GM21526 (cell line): ENCODE measurements around the gene TMEM243.
"Not testable (repeated sequence)": the region's sequence is repeated elsewhere in the genome, so short reads cannot be mapped to it uniquely, and the experiment has no call there.

Experiments used
- ATAC-seq: cut with Tn5 transposase; IDR thresholded peaks from one replicate; pipeline ENCODE4 v1.9.1; 2021; ENCODE audit warnings: moderate library complexity; ENCODE audit not compliant: unreplicated experiment, low FRiP score

Gene TMEM243

GRCh38 chr7:87219545-87220025 is at the start of gene TMEM243:
TMEM243 (minus strand) TSS chr7:87219732; CDS start chr7:87219503, 229 bp downstream.
- peak; percentile 50 for ATAC-seq

GRCh38 chr7:87267239-87267900 is 47.8 kb upstream of the TMEM243 start:
- peak; percentile 83 for ATAC-seq

GRCh38 chr7:87263537-87263936 is 44.0 kb upstream of the TMEM243 start:
- ATAC-seq: no peak

GRCh38 chr7:87253589-87254087 is 34.1 kb upstream of the TMEM243 start:
- ATAC-seq: no peak

- not testable (repeated sequence) for ATAC-seq
Observed at GRCh38 chr7:87245671-87246070, 26.1 kb upstream of the TMEM243 start.

- not testable (repeated sequence) for ATAC-seq
Observed at GRCh38 chr7:87238464-87239051, 19.0 kb upstream of the TMEM243 start.

- ATAC-seq: no peak
Observed at GRCh38 chr7:87234949-87235348, 15.4 kb upstream of the TMEM243 start.

GRCh38 chr7:87231711-87232110 is 12.2 kb upstream of the TMEM243 start:
- no peak for ATAC-seq

GRCh38 chr7:87231258-87231657 is 11.7 kb upstream of the TMEM243 start:
- no peak for ATAC-seq

- peak; percentile 60 for ATAC-seq
Observed at GRCh38 chr7:87226495-87226894, 7.0 kb upstream of the TMEM243 start.

- no peak for ATAC-seq
Observed at GRCh38 chr7:87225696-87226095, 6.2 kb upstream of the TMEM243 start.

GRCh38 chr7:87223666-87224065 is 4.1 kb upstream of the TMEM243 start:
- ATAC-seq: no peak

- ATAC-seq: no peak
Observed at GRCh38 chr7:87220734-87221215, 1.2 kb upstream of the TMEM243 start.

- ATAC-seq: peak; percentile 40
Observed at GRCh38 chr7:87220026-87220733, 648 bp upstream of the TMEM243 start.

GRCh38 chr7:87218796-87219544 is 562 bp downstream of the TMEM243 start:
- peak; percentile 13 for ATAC-seq

GRCh38 chr7:87217983-87218653 is 1.4 kb downstream of the TMEM243 start:
- no peak for ATAC-seq

- ATAC-seq: peak; percentile 53
Observed at GRCh38 chr7:87216701-87217508, 2.6 kb downstream of the TMEM243 start.

- ATAC-seq: no peak
Observed at GRCh38 chr7:87215046-87215445, 4.5 kb downstream of the TMEM243 start.

- ATAC-seq: no peak
Observed at GRCh38 chr7:87213811-87214210, 5.7 kb downstream of the TMEM243 start.
